Measurements from ENCODE around the gene IGLL5.
A peak's percentile ranks its signal among the peaks of the same experiment; 100 is the strongest.

IGLL5 gene

DNA sequence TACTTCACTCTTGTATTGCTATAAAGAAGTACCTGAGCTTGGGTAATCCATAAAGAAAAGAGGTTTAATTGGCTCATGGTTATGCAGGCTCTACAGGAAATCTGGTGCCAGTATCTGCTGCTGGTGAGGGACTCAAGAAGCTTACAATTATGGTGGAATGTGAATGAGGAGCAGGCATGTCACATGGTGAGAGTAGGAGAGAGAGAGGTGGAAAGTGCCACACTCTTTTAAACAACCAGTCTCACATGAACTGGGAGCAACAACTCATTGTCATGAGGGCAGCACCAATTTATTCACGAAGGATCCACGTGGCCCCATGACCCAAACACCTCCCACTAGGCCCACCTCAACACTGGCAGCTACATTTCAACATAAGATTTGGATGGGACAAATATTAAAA lies 24.6 kb upstream of the IGLL5 start:
- no peak for DNase-seq (ENCODE audit: low read depth, low spot score)

DNA sequence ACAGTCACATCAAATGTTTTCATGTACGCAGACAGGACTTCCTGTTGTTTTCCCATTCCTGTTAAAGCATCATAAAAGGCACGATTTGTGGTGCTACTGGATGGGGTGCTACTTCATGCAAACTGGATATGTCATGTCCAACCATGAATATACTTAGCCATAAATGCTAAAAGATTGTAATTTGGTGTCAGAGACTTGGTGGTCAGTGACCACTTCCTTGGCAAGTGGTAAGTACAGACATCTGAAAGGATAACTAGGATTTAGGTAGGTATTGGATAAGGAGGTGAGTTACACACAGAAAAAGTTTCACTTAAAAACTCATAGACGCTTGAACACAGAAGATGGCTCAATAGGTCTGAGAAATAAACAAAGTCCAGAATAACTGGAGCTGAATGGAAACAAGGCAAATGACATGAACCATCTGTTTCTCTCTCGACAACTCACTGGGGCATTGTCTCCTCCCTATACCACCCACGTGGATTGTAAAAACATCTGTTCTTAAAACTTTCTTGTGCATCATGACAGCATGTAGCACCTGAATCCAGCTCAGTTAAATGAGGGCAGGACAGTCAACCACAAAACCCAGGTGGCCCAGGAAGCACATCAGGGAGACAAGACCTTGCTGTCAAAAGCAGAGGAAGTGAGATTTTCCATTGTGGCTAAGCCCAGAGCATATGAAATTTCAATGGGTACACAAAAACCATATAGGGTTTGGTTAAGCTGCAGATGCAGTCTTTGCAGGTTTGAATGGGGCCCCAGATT lies 22.1 kb upstream of the IGLL5 start:
- no peak for DNase-seq (ENCODE audit: low read depth, low spot score)

DNA sequence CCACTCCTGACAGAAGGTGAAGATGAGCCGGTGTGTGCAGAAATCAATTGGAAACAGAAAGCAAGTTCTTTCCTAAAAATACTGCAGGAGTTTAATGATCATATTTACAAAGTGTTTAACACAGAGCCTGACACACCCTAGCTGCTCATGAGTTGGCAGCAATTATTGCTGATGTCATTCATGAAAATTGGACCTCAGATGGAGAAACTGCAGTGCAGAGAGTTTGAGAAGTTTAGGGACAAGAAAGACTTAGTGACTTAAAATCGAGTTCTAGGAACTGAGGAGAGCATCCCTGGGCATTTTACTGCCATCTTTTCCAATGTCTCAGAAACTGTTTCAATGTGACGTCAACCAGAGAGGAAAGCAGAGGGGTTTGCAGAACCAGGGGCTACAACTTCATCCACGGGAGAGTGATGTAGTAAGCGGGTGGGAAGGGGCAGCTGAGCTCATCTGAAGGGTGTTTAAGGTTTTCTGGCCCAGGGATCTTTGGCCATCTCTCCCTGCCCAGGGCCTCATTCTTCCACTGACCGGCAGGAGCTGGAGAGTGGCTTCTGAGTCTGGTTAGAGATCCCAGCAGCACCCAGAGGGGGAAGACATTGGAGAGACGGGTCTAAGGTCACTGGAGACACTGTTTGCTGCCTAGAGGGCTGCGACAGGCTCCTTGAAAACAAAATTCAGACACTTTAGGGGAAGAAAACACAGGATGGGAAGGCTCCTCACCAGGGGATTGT lies 21.1 kb upstream of the IGLL5 start:
- no peak for DNase-seq (ENCODE audit: low read depth, low spot score)

DNA sequence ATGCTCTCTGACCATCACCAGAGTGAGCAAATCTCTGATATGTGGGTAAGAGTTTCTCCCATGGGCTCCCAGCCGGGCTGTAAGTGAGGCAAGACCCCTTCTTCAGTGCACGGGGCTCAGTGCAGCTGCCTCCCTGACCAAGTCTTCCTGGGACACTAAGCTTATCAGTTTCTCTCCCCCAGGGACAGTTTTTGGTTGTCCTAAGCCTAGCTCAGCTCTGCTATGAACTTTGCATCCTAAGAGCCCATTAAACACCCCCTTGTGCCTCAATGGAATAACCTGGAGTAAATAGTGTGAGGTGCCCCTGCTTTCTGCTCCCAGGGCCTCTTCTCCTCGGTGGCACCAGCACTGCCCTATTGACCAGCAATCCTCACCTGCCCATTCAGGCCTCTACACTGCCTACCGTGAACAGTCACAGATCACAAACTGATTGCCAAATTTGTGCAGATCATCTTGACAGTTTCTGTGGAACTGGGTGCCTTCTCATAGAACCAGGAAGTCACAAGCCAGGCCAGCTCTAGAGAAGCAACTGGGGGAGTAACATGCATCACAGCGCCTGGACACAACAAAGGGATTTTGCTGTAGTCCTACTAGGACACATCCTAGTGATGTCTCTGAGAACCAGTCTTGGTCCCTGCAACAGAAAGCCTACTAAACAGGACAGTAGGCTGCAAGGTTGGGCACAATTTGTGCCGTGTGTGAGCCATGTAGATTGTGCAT lies 19.5 kb upstream of the IGLL5 start:
- no peak for DNase-seq (ENCODE audit: low read depth, low spot score)

DNA sequence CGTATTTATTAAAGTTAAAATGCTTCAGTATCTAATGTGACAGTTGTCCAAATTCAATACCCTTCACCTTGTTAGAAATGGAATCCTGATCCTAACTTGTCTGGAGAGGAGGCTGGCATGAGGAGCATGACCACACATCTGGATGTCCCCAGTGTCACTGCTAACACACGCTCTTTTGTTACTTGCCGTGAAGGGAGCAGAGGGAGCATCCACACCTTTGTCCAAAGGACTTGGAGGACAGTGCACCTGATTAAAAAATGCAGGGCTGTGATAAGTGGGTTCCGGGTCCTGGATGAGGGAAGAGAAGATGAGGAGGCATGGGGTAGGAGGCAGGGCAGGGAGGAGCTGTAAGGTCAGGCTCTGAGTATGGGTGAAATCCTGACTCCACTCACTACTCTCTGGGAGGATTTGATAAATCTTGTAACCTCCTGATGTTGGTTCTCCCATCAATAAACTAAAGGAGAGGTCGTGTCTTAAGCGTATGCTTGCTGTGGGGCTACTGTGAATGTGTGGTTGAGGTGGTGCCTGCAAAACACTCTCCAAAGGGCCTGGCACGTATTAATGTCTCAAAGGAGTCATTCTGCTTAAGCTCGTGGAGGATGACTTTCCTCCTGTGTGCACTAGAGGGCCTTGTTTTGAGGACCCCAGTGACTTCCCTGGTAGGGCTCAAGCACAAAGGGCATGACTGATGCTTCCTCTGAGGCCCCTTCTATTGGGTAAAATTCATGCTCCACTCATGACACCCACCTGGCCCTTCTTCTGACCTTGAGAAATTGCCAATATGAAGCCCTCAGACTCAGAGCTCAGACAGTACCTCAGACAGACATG lies 16.8 kb upstream of the IGLL5 start:
- no peak for DNase-seq (ENCODE audit: low read depth, low spot score)

DNA sequence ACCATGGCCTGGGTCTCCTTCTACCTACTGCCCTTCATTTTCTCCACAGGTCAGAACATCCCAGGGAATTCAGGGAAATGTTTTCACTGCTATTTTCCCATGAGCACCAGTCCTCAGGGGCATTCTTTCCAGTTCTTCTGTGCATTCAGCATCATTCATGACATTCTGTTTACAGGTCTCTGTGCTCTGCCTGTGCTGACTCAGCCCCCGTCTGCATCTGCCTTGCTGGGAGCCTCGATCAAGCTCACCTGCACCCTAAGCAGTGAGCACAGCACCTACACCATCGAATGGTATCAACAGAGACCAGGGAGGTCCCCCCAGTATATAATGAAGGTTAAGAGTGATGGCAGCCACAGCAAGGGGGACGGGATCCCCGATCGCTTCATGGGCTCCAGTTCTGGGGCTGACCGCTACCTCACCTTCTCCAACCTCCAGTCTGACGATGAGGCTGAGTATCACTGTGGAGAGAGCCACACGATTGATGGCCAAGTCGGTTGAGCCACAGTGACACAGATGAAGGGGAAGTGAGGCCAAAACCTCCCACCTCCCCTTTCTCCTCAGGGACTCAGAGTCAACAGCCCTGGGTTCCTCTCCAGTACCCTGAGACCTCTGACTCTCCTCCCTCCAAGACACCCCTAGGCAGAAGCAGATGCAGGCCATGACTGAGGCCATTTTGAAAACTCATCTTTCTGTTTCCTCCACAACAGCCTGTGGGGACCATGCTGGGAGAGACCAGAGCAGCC lies 15.9 kb upstream of the IGLL5 start:
- DNase-seq (ENCODE audit: low read depth, low spot score) = no peak

DNA sequence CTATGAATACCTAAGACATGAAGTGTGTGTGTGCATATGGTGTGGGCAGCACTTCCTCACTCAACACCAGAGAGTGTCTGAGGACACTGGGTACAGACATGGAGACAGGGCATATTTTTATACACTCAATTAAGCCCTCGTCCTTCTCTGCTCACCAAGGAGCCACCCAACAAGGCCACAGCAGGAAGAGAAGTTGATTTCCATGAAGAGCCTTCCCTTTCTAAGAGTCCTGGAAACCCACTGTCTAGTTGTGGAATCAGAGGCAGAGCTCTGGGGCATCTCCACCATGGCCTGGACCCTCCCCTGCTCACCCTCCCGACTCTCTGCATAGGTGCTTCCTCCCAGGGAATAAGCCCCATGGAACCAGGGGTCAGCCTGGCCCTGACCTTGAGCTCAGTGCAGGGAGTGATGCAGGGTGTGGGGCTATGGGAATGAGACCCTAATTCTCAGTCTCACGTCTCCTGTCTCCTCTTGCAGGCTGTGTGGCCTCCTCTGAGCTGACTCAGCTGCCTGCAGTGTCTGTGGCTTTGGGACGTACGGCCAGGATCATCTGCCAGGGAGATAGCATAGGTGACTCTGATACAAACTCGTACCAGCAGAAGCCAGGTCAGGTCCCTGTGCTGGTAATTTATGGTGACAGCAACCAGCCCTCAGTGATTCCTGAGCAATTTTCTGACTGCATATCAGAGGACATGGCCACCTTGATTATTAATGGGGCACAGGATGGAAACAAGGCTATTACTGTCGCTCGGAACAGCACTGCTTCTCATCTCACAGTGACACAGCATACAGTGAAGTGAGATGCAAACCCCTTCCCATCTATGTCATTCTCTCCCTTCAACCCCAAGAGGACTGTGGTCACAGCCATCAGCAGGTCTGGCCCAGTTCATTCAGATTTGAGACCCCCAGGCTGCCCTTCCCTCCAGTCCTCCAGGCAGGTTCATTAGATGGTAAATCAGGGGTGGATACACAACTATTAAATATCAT lies 14.6 kb upstream of the IGLL5 start:
- DNase-seq (ENCODE audit: low read depth, low spot score) = no peak

DNA sequence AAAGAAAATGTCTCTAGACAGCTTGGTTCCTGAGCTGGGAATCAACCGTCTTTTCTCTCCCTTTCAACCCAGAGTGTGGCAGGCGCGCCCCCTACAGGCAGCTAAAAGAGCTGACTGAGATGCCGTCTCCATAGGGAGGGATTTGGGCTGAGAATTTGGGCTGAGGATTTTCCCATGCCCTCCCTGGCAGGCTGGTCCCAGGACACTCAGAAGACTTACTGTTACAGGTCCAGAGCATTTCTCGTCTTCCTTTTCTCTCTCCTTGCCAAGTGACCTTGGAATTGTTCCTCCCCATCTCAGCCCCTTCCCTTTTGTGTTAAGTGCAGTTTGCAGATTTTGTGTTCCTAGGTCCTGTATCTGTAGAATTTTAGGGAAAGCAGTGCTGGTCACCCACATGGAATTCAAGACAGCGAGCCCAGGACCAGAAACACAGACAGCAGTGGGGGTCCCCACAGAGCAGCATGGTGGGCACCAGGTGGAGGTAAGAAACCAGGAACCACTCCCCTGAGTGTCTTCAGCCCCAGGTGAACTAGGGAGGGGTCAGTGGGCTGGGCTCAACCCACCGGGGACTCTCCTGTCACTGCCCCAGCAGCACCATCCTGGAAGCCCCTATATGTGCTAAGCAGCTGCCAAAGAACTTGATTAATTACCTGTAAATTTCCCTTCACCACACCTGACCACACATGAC lies 9.9 kb upstream of the IGLL5 start:
- peak; percentile 10 for DNase-seq (ENCODE audit: low read depth, low spot score)

DNA sequence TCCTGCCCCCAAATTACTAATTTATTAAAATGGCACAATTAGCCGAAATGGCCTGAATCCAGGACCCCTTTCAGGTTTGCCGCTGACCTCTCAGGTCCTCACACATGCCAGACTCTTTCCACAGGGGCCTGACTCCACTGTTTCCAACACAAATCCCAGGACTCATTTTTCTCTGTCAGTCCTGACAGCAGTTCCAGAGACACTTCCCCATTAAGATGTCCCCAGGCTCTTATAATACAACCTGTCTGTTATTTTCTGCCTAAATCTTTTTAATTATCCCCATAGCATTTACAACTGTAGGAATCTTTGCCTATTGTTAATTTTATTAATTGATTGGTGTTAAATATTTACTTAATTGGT lies 9.4 kb upstream of the IGLL5 start:
- no peak for DNase-seq (ENCODE audit: low read depth, low spot score)

DNA sequence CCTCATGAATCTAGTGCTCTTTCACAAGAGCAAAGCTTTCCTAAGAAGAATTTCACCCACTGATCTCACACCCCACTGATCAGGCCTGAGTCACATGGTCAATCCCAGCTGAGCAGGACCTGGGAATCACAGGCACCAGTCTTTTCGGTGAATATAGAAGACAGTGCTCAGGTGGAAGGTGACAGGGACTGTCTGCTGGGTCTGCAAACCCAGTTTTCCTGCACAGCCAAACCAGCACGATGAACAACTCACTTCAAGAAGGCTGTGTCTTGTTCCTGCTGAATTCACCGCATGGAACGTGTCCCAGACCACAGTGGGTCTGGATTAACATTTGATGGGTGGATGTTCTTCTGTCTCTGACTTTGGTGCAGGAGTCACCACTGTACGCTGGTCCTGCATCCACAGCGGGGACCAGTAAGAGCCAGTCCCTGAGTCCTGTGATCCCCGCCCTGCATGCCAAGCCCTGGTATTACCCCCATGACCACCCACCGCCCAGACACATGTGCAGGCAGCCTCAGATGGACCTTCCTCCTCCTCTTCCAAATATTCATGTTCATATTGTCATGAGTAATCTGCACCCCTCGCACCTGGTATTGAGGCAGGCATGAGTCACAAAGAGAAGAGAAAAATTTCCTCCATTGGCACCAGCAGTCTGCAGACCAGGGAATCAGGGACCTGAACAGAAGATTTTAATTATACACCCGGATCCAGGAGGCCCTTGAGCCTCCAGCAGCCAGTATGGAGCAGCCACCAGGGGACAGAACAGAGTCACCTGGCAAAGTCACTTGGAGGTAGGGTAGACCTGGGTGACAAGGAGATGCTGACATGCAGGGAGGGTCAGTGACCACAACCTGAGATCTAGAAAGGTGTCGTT lies 8.6 kb upstream of the IGLL5 start:
- no peak for DNase-seq (ENCODE audit: low read depth, low spot score)

DNA sequence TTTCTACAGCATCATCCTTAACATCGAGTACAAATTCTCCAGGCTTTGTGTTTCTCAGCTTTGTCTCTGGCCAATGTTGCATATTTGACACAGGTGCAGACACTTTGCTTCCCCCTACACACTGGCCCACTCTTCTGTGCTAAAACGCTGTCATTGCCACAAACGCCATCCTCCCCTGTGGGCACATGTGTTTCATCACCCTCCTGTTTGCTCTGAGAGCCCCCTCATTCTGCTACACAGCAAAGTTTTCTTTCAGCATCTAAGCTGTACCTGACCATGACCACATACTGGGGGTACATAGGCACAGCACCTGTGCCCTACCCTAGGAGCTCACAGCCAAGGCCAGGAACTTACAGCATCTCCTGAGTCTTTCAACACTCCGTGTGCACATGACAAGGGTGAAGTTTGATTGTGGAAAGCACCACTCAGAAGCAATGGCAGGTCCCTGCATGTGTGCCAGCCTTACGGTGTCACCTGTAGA lies 7.9 kb upstream of the IGLL5 start:
- DNase-seq (ENCODE audit: low read depth, low spot score) = no peak

DNA sequence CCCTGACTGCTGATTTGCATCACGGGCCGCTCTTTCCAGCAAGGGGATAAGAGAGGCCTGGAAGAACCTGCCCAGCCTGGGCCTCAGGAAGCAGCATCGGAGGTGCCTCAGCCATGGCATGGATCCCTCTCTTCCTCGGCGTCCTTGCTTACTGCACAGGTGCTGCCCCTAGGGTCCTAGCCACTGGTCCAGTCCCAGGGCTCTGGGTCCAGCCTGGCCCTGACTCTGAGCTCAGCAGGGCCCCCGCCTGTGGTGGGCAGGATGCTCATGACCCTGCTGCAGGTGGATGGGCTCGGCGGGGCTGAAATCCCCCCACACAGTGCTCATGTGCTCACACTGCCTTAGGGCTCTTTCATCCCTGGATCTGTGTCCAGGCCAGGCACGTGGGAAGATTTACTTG lies 7.0 kb upstream of the IGLL5 start:
- no peak for DNase-seq (ENCODE audit: low read depth, low spot score)

DNA sequence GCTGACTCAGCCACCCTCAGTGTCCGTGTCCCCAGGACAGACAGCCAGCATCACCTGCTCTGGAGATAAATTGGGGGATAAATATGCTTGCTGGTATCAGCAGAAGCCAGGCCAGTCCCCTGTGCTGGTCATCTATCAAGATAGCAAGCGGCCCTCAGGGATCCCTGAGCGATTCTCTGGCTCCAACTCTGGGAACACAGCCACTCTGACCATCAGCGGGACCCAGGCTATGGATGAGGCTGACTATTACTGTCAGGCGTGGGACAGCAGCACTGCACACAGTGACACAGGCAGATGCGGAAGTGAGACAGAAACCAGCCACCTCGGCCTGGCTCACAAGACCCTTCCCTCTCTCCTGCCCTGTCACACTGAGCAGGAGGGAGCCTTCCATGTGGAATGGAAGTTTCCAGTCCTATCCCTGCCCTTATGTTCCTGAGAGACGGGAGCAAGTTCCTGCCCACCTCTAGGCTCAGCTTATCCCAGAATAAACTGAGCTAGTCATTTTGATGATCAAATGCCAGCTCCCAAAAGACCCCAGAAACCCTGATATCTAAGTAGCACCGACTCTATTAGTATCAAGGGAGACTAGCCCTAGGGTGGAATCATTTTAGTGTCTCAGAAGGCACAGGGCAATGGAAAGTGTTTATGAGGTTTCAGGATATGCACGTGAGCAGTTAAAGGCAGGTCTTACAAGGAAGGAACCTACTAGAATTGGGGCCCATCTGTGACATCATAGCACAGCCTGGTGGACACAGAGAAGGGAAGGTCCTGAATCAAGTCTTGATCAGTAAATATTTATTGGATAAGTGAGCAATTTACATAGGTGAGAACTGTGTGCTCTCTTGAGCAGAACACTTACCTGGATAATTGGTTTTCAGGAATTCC lies 6.3 kb upstream of the IGLL5 start:
- DNase-seq (ENCODE audit: low read depth, low spot score) = no peak

DNA sequence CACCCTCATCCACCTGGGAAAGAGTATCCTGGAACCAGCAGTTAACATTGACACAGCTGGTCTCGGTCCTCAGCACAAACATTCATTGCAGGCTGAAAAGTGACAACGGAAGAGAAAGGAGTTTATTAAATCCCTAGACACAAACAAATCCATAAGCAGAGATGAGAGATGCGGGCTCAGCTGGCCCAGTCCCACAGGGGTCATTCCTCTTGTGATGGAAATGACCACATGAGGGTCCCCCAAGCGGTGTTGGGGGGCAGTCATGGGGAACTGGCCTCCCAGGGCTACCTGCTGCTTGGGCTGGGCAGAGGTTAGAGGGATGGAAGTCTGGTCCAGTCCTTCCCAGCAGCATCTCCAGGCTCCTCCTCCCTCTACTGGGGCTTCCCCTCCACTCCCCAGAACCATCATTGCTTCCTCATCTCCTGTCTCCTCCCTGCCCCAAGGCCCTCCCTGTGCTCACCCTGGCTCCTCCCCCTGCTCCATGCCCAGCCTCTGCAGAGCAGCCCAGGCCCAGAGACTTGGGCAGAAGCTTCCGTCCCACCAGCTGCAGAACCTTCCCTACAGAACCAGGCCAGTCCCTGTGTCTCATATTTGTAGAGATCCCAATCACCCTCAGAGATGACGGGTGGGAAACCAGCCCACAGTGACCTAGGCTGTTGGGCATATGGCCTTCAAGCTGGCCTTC lies 5.4 kb upstream of the IGLL5 start:
- DNase-seq (ENCODE audit: low read depth, low spot score) = no peak

DNA sequence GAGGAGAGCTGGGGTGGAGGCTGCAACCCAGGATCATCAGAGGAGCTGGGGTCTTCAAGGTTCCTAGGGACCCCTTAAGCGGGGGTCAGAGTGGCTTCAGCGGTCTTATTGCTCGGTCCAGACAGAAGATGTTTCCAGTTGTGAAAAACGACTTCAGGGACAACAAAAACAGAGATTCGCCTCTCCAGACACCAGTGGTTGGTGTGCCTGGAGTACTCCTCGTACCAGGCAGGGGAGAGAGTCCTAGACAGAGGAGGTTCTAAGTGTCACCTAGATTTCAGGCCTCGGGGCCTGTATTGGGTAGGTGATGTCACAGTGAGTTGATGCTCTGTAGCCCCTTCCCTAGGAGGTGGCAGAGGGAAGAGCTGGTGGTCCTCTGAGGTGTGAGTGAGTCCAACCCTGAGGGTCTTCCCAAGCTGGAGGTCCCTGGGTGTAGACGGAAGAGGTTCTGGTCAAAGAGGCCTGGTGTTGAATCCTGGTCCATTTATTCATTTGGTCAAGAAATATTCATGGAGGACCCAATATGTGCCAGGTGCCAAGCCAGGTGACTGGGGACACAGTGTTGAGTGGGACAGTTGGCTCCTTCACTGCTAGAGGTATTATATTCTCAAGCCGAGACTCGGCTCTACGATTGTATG lies 4.4 kb upstream of the IGLL5 start:
- DNase-seq (ENCODE audit: low read depth, low spot score) = no peak
